ENCODE data around the gene TOMM34. TPM values are rescaled to one million over a fixed set of nuclear protein-coding genes. Genes with fewer than 3 reads are reported as not detected.

The TOMM34 gene
- total RNA-seq, 2 experiments from 2014 or later = 5.6 to 5.9 TPM

- peak overlapping the region; percentile 1 for H3K27ac Mint-ChIP-seq
- DNase-seq = no peak
- peaks cover 94% of the 10 kb centered on the region for H3K36me3 ChIP-seq (ENCODE audit: insufficient read depth, low read length)
- H3K36me3 Mint-ChIP-seq (ENCODE audit: low read depth) = peaks cover 94% of the 10 kb centered on the region
- no peak overlapping the region for H3K4me3 ChIP-seq (ENCODE audit: low read length)
- H3K9me3 Mint-ChIP-seq = no peaks in the 10 kb centered on the region
- no peak for ATAC-seq (ENCODE audit: poor library complexity)
- H3K9me3 ChIP-seq (ENCODE audit: control insufficient read depth in 1 of 2, insufficient read depth in 1 of 2, low read length in 2 of 2) = no peaks in the 10 kb centered on the region
- no peak for TF ChIP-seq CTCF (IDR thresholded peaks at IDR 0.05)
- intact Hi-C loops (cut with DNase I, micrococcal nuclease) = no loop called here
- H3K27me3 Mint-ChIP-seq = no peaks in the 10 kb centered on the region
- H3K27me3 ChIP-seq (ENCODE audit: control insufficient read depth in 1 of 2, insufficient read depth in 2 of 2, low read length in 2 of 2) = no peaks in the 10 kb centered on the region
- ChIA-PET CTCF (interaction anchor here (1.0 to 2.7 kb wide), 4 partner anchors 14 to 48 kb away, joined by 4 to 12 read pairs (median 6); partner anchors contain the start of gene TOMM34), POLR2A (interaction anchor here (0.8 to 2.7 kb wide), 4 partner anchors 9 to 30 kb away, joined by 3 to 12 read pairs (median 4); partner anchors contain the start of gene STK4)
- H3K4me1 Mint-ChIP-seq (ENCODE audit: low read depth) = peaks cover 88% of the 10 kb centered on the region
- H3K27ac ChIP-seq (ENCODE audit: low read depth in 1 of 2, low read length in 2 of 2) = no peak overlapping the region
- H3K4me1 ChIP-seq (ENCODE audit: insufficient read depth, low read length) = peaks cover 24% of the 10 kb centered on the region
- peak overlapping the region; percentile 4 for H3K4me3 Mint-ChIP-seq
These were observed 37.0 kb upstream of the TOMM34 start for GRCh38 chr20:44997171-44997570.

GRCh38 chr20:44993343-44993742 is 33.1 kb upstream of the TOMM34 start:
- Histone ChIP-seq H3K9me3 (ENCODE audit: control insufficient read depth in 1 of 2, insufficient read depth in 1 of 2, low read length in 2 of 2) (no peaks in the 10 kb centered on the region), H3K36me3 (ENCODE audit: insufficient read depth, low read length) (peaks cover 78% of the 10 kb centered on the region), H3K27ac (ENCODE audit: low read depth in 1 of 2, low read length in 2 of 2) (no peak overlapping the region), H3K4me1 (ENCODE audit: insufficient read depth, low read length) (peaks cover 37% of the 10 kb centered on the region), H3K27me3 (ENCODE audit: control insufficient read depth in 1 of 2, insufficient read depth in 2 of 2, low read length in 2 of 2) (no peaks in the 10 kb centered on the region), H3K4me3 (ENCODE audit: low read length) (no peak overlapping the region)
- H3K4me1 Mint-ChIP-seq (ENCODE audit: low read depth) = peaks cover 89% of the 10 kb centered on the region
- ChIA-PET CTCF (interaction anchor here (0.8 to 1.5 kb wide), 6 partner anchors 11 to 35 kb away, joined by 3 to 4 read pairs (median 4); no protein-coding TSS in a partner anchor), POLR2A (interaction anchor here (1.0 to 2.0 kb wide), 3 partner anchors 15 to 26 kb away, joined by 3 to 13 read pairs (median 7); partner anchors contain the start of gene STK4)
- DNase-seq = peak in 3 of 14 experiments; percentile 25 to 36 (median 25)
- TF ChIP-seq CTCF (IDR thresholded peaks at IDR 0.05) = no peak
- H3K9me3 Mint-ChIP-seq = no peaks in the 10 kb centered on the region
- intact Hi-C loops (cut with DNase I, micrococcal nuclease) = loop anchor here (2.0 to 5.0 kb wide), 2 partner anchors 13 to 36 kb away; no protein-coding TSS in a partner anchor
- no peaks in the 10 kb centered on the region for H3K27me3 Mint-ChIP-seq
- peak overlapping the region; percentile 52 for H3K27ac Mint-ChIP-seq
- no peak for ATAC-seq (ENCODE audit: poor library complexity)
- peaks cover 88% of the 10 kb centered on the region for H3K36me3 Mint-ChIP-seq (ENCODE audit: low read depth)
- H3K4me3 Mint-ChIP-seq = peak overlapping the region; percentile 66

GRCh38 chr20:44990957-44991356 is 30.8 kb upstream of the TOMM34 start:
- CTCF ChIA-PET = interaction anchor here (2.2 kb wide), 1 partner anchor 25 kb away, joined by 10 read pairs; the partner anchor contains the start of gene STK4
- peaks cover 78% of the 10 kb centered on the region for H3K36me3 ChIP-seq (ENCODE audit: insufficient read depth, low read length)
- POLR2A ChIA-PET = interaction anchor here (0.7 to 2.3 kb wide), 6 partner anchors 13 to 81 kb away, joined by 3 to 16 read pairs (median 4); partner anchors contain the start of genes PABPC1L, STK4 and TOMM34
- H3K4me3 ChIP-seq (ENCODE audit: low read length) = peak overlapping the region; percentile 45
- no peaks in the 10 kb centered on the region for H3K27me3 Mint-ChIP-seq
- intact Hi-C loops (cut with DNase I, micrococcal nuclease) = loop anchor here (2.0 to 5.0 kb wide), 2 partner anchors 24 to 34 kb away; partner anchors contain the start of gene STK4 (in 1 of the 2)
- peak overlapping the region; percentile 88 for H3K4me3 Mint-ChIP-seq
- peaks cover 88% of the 10 kb centered on the region for H3K36me3 Mint-ChIP-seq (ENCODE audit: low read depth)
- no peaks in the 10 kb centered on the region for H3K27me3 ChIP-seq (ENCODE audit: control insufficient read depth in 1 of 2, insufficient read depth in 2 of 2, low read length in 2 of 2)
- no peaks in the 10 kb centered on the region for H3K9me3 ChIP-seq (ENCODE audit: control insufficient read depth in 1 of 2, insufficient read depth in 1 of 2, low read length in 2 of 2)
- H3K4me1 ChIP-seq (ENCODE audit: insufficient read depth, low read length) = peaks cover 42% of the 10 kb centered on the region
- H3K27ac ChIP-seq (ENCODE audit: low read depth in 1 of 2, low read length in 2 of 2) = peak overlapping the region; percentile 62 to 66
- no peaks in the 10 kb centered on the region for H3K9me3 Mint-ChIP-seq
- no peak for TF ChIP-seq CTCF (IDR thresholded peaks at IDR 0.05)
- peak in 1 of 14 experiments; percentile 13 for DNase-seq
- H3K27ac Mint-ChIP-seq = peak overlapping the region; percentile 88
- ATAC-seq (ENCODE audit: poor library complexity) = peak; percentile 29
- peaks cover 82% of the 10 kb centered on the region for H3K4me1 Mint-ChIP-seq (ENCODE audit: low read depth)

Data from CD4-positive, alpha-beta T cell (primary cell).